SW480 (cell line): Measurements from ENCODE around the gene LHFPL4.
"Not testable (repeated sequence)": the region's sequence is repeated elsewhere in the genome, so short reads cannot be mapped to it uniquely, and the experiment has no call there.

ENCODE experiments used
- DNase-seq: peaks from one replicate; pipeline ENCODE4 v3.0.0-alpha.2; 2016; ENCODE audit warnings: low spot score

LHFPL4 gene

DNA sequence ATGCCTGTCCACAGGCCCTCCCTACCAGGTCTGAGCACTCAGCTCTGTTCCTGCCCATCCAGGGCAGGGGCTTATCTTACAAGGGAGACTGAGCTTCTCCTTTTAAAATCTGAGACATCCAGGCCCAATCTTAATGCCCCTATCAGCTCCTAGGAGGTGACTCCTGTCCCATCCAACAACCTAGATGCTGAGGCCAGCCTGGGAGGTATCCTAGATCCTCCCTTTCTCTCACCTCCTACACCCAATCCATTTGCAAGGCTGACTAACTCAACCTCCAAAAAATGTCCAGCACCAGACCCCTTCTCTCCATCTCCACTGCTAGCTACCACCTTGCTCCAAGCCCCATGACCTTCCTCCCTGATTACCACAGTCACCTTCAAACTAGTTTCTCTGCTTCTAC lies 17.4 kb downstream of the LHFPL4 start:
- DNase-seq: no peak

DNA sequence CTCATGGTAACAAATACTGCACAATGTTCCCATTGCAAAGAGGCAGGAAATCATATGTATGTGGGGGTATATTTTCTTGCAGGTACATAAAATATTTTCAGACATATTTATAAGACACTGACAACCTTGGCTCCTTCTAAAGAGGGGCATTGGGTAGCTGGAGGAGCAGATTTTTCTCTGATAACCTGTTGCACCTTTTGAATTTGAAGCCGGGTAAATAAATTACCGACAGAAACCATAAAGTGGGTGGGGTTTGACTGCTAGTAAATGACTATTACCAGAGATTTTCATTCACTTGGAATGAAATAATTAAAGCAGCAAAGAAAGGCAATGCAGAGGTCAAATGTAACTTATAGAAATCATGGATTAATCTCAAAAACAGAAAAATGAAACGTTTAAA lies 19.2 kb downstream of the LHFPL4 start:
- no peak for DNase-seq

DNA sequence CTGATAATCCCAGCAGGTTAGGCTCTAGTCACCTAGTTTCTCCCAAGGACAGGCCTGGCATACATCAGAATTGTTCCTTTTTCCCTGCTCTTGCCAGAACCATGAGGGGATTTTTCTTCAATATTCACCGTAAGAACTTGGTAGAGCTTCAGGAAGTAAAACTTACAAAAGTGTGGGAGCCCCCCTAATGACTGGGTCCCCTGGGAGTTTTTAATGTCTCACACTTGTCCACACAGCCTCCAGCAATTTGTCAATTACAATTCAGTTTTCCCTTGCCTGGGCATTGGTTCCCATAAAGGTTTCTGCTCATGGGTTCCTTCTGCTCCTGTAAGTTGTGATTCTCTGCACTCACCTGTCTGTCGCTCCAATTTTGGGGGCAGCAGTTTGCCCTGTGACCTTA lies 28.5 kb downstream of the LHFPL4 start:
- DNase-seq: no peak

DNA sequence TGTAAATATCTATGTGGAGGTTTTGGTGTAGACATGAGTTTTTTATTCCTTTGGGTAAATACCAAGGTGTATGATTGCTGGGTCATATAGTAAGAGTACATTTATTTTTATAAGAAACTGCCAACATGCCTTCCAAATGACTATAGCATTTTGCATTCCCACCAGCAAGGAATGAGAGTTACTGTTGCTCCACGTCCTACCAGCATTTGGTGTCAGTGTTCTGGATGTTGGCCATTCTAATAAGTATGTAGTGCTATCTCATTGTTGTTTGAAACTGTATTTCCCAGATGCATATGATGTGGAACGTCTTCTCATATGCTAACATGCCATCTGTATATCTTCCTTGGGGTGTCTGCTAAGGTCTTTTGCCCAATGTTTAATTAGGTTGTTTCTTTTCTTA lies 38.7 kb downstream of the LHFPL4 start:
- no peak for DNase-seq

DNA sequence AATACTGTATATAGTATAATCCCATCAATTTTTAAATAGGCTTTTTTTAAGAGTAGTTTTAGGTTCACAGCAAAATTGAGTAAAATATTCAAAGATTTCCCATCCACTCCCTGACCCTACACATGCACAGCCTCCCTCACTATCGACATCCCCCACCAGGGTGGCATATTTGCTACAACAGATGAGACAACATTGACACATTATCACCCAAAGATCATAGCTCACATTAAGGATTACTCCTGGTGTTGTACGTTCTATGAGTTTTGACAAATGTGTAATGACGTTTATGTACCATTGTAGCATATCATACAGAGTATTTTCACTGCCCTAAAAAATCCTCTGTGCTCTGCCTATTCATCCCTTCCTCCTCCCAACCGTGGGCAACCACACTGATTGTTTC lies 39.3 kb downstream of the LHFPL4 start:
- DNase-seq: no peak

DNA sequence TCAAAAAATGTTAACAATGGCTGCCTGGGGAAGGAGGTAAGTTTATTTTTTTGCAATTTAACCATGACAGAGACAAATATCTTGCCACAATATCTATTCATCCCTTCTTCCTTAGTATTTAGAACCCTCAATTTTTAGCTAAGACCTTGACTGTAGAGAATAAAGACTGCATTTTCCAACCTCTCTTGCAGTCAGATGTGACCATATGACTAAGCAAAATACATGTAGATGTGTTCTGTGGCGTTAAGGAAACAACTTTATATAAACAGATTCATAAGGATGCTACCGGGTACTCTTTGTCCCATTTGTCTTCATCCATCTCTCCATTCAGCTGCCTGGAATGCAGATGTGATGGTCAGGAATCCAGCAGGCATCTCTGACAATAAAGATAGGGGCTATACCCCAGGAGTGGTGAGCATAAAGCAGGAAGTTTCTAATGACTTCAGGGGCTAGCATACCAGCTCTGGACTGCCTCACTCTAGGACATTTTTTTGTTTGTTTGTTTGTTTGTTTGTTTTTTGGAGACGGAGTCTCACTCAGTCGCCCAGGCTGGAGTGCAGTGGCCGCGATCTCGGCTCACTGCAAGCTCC lies 41.1 kb downstream of the LHFPL4 start:
- no peak for DNase-seq

DNA sequence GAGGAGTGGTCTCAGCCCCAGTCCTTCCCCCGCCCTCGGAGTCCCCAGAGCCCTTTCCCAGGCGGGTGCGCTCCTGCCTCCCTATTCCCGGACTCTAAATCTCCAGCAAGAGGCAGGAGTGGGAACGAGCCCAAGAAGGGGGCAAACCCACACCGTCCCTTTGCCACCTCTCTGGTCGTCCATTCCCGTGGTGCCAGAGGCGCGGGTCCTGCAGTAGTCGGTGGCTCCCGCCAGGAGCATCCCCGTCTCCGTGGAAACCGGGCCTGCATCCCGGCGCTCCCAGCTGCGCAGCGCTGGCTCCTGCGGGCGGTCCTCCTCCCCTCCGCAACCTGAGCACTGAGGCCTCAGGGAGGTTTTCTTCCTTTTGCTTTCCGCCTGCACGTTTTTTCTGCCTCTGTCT lies 44.8 kb downstream of the LHFPL4 start:
- no peak for DNase-seq

DNA sequence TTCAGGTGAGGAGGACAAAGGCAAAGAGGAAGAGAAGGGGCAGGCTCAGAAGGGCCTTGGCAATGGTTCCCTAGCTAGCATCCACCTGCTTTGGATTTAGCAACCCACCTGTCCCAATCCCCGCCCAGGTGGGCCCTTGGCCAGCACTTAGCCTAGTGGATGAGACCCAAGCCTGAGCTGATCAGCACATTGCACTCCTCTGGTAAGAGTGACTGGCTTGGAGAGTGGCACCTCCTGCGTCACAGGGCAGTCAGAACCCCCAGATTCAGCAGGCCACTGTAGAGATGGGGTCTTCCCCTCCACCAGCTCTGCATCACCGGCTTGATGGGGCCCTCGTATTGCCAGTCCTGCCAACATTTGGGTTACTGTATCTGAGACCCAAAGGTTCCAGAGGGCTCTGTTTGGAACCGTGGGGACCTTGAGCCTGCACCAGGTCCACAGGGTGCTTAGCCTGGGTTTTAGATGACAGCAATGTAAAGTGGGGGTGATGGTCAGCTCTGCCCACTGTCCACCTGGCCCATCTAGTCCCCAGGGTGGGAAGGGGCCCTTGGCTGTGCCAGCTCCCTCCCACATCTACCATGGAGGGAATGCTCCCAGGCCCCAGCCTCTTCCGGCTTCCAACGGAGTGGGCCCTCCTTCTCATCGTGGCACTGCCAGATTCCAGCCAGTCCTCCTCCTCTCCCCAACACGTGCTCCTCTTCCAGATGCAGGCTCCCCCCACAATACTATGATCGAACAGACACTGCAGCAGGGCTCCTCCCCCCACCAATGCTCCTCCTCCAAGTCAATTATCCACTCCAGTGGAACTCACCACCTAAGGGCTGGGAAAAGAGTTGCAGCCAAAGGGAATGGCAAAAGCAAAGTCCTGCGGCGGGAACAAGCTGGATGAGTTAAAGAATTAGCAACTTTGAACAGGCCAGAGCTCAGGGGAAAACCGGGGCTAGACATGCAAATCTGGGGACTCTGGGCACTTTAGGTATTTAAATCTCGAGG lies 45.7 kb downstream of the LHFPL4 start:
- DNase-seq: no peak

DNA sequence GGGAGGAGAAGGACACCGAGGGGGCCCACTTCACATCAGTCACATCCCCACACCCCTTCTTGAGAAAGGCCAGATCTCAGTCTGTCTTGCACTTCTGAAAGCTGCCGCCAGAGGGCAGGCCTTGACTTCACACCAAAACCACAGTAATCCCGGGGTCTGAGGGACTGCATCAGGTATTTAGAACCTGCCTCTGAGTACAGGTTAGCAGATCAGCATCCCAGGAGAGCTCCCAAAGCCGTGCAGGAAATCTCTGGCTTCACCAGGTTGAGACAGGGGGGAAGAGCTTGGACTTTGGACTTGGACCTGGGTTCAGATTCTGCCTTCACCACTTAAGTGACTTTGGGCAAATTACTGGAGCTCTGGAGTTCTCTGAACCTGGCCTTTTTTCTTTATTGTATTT lies 50.3 kb downstream of the LHFPL4 start:
- peak; percentile 69 for DNase-seq

DNA sequence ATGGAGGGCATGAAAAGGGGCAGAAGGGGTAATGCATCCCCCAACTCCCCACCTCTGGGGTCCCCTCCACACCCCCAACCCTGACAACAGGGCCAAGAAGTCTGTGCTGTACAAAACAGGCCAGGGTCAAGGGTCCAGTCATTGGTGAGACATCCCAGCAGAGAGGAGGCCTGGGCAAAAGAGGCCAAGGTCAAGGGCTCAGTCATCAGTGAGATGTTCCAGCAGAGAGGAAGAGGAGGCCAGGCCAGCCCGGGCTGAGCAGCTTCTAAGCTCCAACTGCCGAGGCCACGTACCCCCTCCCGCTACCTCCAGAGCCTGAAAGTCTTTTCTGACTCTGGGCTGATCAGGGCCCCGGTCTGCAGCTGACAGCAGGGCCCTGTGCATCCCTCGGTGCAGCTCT lies 52.4 kb downstream of the LHFPL4 start:
- no peak for DNase-seq

DNA sequence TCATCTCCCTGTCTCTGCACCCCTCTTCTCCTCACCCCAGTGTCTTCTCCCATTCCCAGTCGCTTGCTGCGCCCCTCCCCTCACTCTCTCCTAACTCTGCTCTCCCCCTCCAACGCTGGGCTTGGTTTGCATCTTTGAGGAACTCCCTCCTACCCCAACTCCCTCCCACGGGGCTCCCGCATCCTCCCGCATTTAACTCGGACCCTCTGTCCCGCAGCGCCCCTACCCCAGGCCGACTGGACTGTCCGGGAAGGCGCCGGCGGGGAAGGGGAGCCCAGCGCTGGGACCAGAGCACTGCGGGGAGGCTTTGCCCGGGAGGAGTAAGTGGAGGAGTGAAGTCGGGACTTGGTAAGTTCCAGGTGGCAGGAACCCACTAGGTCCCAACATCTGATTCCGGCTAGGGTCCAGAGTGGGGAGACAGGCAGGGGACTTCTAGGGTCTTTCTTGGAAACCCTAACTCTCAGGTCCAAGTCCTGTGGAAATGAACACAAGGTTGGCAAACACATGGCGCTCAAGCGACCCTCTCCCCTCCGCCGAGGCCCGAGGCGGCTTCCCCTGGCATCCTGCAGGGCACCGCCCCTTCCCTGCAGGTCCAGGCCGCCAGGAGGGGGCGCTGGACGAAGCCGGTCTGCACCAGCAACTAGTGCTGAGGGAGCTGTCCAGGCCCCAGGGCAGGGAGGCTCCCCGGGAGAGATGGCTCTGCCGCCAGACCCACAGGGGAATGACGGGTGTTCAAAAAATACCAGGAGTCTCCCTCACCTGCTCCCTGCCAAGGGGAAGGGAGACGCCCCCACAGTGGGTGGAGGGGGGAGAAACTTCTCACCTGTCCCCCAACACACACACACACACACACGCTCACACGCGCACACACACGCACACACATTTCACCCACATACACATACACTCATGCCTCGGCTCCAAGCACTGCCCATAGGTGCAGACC lies 53.2 kb downstream of the LHFPL4 start:
- DNase-seq: no peak

DNA sequence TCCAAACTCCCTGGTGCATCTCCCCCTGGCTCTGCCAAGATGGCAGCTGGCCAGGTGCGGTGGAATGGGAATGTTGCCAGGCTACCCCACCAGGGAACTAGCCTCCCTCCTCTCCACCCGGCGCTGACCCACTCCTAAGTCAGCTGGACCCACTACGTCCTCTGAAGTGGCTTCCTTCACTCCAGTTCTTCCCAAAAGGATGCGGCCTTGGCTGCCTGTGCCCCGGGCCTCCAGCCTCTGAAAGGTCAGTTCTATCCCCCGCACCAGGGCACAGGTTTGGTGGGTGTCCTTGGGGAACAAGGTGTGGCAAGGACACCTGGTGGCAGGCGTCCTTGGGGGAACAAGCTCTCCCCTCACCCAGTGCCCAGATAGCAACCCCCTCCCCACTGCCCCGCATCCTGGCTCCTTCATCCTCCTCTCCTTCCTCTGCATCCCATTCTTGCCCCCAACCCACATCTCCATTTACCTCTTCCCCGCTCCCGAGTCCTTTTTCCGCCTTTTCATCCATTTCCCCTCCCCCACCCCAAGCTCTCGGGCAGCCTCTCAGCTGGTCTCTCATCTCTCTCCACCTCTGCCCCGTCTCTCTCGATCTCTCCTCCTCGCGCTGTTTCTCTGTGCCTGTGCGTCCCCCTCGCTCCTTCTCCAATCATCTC lies 54.0 kb downstream of the LHFPL4 start:
- DNase-seq: no peak

DNA sequence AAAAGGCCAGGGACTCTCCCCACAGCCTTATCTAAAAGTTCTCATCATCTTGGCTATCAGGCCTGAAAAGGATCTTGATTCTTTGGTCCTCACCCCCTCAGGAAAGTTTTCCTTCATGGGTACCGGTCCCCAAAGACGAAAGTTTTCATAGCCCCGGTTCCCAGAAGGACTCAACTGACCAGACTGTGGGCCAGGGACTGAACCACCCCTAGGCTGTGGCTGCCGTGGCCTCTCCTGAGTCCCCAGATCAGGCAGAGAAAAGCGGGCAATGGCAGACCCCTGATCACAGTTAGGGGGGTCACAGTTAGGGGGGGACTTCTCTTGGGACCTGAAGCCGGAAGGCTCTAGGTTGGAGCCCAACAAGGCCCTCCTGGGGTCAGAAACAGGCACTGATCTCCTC lies 54.8 kb downstream of the LHFPL4 start:
- DNase-seq: no peak

DNA sequence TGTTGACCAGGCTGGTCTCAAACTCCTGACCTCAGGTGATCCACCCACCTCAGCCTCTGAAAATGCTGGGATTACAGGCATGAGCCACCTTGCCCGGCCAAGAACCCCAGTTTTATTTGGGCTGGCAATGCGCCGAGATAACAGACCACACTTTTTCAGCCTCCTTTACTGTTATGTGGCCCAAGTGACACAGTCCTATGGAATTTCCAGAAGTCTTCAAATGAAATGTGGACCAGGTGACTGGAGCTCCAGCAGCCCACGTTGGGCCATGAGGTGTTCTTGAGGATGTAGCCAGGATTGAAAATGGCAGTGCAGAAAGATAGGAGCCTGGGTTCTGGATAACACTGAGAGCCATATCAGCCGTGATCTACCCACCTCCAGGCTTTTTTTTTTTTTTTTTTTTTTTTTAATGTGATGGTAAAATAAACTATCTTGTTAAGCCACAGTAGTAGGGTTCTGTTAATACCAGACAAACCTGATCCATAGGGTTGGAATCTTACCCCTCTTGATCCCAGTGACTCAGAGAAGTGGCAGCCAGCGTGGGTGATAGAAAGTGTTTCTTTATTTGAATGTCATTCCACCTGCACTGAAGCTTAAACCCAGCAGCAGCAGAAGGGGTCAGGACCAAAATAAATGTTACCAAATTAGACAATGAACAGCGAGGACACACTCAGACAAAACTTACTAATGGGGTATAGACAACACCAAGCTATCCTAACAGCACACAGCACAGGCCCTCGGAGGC lies 55.6 kb downstream of the LHFPL4 start:
- DNase-seq: peak; percentile 39

DNA sequence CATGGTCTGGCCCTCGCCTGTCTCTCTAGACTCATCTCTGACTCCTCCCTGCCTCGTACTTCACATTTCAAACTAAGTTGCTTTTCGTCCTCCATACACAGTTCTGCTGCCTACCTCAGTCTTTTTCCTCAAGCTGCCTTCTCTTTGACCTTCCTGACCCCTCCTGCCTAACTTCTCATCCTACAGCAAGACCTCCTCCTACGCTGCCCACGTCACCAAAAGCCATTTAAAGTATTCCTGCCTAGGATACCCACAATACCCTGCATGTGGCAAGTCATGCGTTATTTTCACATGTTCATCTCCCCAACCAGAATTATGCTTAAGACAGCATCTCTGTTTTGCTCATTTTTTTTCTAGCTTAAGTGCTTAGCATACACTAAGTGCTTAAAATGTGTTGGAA lies 56.7 kb downstream of the LHFPL4 start:
- DNase-seq: no peak

DNA sequence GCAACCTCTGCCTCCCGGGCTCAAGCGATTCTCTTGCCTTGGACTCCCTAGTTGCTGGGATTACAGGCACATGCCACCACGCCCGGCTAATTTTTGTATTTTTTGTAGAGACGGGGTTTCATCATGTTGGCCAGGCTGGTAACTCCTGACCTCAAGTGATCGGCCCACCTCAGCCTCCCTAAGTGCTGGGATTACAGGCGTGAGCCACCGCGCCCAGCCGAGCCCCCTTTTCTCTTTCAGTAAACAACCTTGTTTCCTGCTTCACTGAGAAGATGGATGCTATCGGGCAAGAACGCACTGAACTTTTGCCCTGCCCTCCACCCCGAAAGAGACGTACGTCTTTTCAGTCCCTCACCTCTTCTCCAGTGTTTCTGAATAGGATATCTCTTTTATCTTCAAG lies 59.6 kb downstream of the LHFPL4 start:
- DNase-seq: not testable (repeated sequence)

DNA sequence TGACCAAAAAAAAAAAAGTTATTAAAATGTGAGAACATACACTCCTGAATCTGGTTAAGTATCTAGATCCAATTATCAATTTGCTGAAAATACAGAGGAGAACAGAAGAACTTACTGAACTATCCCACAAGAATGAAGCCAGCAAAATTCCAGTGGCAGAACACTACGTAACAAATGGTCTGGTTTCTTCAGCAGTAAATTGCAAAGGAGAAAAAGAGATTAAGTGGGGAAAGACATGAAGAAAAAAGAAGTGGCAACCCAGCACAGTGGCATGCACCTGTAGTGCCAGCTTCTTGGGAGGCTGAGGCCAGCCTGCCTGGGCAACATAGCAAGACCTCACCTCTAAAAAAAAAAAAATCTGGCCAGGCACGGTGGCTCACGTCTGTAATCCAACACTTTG lies 62.1 kb downstream of the LHFPL4 start:
- no peak for DNase-seq

DNA sequence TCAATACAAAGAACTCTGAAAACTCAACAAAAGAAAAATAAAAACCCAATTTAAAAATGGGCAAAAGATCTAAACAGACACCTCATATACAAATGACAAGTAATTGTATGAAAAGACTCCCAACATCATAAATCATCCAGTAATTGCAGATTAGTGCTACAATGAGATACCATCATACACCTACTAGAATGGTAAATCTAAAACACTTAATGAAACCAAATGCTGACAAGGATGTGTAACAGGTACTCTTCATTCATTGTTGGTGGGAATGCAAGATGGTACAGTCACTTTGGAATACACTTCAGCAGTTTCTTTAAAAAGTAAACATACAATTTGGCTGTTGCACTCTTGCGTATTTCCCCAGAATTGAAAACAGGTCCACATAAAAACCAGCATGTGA lies 68.4 kb downstream of the LHFPL4 start:
- no peak for DNase-seq

DNA sequence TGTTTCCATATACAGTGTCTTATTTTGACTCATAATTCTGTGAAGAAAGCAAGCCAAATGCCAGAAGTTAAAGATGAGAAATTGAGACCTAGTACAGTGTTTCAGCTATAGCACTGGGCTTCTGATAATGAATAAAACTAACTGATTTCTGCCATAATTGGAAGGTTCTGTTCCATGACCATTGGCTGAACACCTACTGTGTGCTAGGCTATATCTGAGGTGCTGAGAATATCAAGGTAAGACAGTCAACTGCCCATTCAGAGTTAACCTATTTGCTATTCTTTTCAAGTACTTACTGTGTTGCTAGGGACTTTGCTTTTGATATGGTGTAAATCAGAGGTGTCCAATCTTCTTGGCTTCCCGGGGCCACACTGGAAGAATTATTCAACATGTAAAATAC lies 73.4 kb downstream of the LHFPL4 start:
- no peak for DNase-seq

DNA sequence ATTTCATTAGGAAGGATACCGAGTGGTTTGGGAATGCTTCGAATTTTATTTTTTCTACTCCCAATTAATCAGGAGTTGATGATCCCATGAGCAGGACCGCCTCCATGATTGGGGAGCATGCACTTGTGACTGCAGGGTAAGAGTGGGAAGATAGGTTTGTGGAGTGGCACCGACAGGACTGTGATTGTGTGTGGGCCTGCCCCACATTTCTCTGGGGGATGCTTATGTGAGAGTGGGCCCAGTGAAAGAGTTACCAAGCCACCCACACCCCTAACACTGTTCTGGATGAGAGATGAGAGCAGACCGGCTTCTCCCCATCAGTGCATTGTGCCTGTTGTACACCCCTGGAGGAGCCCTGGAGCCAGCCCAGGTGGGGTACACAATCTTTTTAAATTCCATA lies 76.7 kb downstream of the LHFPL4 start:
- DNase-seq: no peak

DNA sequence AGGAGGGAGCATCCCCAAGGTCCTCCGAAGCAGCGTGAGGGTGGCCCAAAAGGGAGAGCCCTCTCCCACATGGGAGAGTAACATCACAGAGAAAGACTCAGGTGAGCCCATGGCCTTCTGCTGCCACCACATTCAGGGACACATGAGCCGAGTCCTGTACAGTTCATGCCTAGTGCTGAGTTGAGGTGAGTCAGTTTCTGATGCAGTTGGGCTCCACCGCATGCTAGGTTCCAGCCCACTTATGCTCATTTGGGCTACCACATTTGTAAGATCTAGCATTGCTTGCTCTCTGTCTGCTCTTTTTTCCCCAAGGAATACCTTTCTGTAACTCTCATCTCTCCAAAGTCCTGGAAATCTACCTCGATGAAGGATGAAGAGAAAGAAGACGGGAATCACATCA lies 79.1 kb downstream of the LHFPL4 start:
- no peak for DNase-seq
